Inferior parietal cortex (tissue), 1 donor: ENCODE measurements around the gene KDM5A.
A peak's percentile ranks its signal among the peaks of the same experiment; 100 is the strongest.
"Not testable (repeated sequence)": the region's sequence is repeated elsewhere in the genome, so short reads cannot be mapped to it uniquely, and the experiment has no call there.

Source experiments
- DNase-seq: peaks from one replicate; pipeline ENCODE4 v3.0.0-alpha.2; 2016; ENCODE audit errors: extremely low spot score

The KDM5A gene

DNA sequence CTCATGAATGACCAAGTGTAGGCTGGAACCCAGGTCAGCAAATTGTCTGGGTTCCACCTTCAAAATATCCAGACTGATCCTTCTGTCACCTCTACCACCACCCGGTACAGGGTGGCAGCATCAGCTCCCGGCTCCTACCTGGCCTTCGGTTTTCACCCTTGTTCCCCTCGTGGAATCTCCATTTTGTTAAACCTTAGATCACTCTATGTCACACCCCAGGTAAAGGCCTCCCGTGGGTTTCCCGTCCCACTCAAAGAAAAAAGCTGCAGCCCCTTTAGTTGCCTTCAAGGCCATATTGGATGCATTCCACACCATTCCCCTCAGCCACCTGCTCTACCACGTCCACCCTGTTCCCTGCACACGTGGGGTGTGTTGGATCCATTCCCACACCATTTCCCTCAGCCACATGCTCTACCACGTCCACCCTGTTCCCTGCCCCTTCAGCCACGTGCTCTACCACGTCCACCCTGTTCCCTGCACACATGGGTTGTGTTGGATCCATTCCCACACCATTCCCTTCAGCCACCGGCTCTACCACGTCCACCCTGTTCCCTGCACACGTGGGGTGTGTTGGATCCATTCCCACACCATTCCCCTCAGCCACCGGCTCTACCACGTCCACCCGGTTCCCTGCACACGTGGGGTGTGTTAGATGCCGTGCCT, 150.3 kb downstream of the KDM5A start:
- DNase-seq: no peak

DNA sequence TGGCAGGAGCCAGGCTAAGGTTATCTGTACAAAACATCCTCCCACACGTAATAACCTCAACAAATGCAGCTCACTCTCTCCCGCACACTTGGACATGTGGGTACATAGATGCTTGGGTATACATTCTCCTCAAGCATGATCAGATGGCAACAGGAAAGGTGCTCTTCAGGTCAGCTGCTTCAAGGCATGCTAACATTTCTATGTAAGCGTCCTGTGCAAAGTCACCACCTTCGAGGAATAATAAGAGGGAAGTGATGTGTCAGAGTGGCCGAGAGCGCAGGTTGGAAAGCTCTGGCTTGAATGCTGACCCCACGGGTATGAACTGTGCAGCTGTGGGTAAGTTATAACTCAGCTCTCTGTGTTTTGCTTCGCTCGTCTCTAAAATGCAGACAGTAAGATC, 151.0 kb downstream of the KDM5A start:
- DNase-seq: no peak

DNA sequence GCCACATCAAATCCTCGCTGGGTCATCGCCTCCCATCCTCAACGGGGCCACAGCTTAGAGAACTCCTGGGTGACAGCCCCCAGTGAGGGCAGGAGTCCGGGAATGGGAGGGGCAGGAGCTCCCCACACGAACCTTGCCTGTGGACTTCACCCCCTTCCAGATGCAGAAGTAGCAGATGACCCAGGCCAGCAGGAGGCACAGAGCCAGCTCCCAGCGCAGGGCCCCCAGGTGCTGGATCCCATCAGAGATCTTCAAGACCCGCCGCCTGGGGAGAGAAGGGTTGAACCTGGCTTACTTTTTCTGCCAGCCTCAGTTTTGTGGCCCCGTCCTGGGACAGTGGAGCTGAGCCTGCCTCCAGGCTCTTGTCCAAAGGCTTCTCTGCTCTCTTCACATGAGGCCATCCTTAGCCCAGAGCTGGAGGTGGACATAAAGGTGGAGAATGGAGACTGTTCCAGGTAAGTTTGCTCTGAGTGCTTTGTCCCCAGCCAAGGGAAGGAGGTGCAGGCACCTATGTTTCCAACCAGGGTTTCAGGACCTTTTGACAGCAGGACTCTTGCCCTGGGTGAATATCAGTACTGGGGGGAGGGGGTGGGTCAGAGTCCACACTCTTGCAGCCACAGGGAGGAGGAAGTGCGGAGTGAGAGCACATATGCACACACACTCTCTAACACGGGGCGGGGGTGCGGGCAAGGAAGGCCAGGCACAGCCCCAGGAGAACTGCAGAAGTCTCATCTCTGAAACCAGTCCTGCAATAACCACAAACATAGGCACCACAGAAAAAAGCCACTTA, 151.9 kb downstream of the KDM5A start:
- DNase-seq: no peak

DNA sequence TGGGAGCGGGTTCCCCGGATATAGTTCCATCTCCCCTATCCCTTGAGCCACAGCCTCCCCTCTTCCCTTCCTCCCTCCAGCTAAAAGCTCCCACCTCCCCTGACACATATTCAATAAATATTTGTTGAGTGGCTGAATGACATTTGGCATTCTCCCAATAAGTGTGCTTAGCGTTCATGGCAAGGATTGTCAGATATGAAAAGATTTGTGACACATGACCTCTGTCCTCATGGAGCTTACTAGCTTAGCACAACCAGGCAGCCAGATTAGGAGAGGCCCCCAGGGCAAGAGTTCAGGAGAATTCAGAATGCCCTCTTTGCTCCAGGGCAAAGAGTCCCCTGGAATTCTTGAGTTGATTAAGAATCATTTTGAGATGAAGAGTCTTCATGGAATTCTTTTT, 152.7 kb downstream of the KDM5A start:
- no peak for DNase-seq

DNA sequence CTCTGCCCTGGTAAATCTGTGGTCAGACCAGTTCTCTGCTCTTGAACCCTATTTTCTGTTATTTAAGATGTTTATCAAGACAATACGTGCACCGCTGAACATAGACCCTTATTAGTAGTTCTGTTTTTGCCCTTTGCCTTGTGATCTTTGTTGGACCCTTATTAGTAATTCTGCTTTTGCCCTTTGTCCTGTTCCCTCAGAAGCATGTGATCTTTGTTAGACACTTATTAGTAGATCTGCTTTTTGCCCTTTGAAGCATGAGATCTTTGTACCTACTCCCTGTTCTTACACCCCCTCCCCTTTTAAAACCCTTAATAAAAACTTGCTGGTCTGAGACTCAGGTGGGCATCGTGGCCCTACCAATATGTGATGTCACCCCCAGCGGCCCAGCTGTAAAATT, 153.2 kb downstream of the KDM5A start:
- not testable (repeated sequence) for DNase-seq

DNA sequence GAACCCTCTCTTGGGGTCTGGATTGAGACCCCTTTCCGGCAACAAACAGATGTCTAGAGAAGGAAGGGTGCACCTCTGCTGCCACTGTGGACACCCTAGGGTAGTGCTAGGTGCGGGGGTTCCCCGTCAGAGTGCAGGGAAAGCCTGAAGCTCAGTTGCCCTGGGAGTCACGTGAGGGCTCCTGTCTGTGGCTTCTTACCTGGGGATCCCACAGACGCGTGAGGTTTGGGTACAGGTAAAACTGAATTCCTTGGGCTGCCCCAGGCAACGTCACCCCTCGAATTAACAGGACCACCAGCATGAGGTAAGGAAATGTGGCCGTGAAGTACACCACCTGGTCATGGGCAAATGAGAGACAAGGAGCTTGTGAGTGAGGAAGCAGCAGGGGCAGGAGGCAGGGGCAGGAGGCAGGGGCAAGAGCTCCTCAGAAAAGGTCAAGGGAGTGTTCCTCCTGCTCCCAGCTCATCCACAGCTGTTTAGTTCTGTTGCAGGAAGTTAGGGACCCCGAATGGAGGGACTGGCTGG, 154.2 kb downstream of the KDM5A start:
- DNase-seq: no peak

DNA sequence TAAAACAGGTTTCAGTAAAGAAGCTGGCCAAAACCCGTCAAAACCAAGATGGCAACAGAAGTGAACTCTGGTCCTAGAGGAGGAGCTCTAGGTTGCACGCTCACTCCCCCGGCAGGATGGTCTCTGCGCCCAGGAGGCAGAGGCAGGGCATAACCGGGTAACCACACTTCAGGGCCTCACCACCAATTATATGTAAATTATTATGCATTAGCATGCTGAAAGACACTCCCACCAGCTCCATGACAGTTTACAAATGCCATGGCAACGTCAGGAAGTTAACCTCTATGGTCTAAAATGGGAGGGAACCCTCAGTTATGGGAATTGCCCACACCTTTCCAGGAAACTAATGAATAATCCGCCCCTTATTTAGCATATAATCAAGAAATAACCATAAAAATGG, 155.1 kb downstream of the KDM5A start:
- no peak for DNase-seq

DNA sequence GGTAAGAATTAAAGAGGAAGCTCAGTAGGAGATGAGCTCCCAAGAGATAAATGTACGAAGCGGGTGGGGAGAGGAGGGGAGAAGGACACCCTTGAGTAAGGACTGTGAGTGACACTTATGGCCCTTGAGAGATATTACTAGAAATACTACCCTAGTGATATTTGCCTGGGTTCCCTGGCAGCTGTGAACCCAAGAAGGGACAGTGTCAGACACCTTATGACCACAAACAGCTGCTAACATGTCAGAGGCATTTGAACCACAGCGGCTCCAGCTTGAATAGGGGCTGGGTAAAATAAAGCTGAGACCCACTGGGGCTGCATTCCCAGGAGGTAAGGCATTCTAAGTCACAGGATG, 155.5 kb downstream of the KDM5A start:
- no peak for DNase-seq

DNA sequence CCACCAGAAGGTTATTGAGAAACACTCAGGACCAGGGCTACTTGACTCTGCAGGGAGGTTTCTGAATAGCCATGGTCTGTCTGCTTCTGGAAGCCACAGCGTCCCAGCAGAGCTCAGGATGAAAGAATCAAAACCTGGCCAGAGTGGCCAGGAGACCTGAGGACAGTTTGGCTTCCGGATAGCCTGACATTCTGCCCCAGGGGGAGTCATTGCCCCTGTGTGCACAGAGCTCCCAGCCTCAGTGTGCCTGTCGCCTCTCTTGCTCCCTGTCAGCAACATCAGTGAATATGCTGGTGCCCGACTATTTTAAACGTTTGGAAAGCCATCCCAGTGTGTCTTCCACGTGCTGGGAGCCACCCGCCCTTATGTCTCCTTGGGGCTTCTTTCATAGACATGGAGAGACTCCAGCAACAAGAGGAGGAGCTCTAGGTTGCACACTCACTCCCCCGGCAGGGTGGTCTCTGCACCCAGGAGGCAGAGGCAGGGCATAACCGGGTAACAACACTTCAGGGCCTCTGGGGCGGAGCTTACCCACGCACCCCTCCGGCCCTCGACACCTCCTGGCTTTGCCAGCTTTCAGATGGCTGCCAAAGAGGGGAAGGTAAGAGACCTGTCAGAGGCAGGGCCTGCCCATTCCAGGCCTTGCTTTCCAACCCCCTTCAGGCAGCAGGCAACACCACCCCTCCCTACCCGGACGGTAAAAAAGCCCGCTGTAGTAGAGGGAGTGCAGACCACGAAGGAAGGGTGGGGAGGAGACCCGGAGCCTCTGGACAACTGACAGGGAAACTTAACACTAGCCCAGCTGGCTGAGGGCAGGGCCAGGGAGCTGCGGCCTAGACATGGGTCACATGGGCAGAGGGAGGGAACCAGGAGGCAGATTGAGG, 156.1 kb downstream of the KDM5A start:
- no peak for DNase-seq

DNA sequence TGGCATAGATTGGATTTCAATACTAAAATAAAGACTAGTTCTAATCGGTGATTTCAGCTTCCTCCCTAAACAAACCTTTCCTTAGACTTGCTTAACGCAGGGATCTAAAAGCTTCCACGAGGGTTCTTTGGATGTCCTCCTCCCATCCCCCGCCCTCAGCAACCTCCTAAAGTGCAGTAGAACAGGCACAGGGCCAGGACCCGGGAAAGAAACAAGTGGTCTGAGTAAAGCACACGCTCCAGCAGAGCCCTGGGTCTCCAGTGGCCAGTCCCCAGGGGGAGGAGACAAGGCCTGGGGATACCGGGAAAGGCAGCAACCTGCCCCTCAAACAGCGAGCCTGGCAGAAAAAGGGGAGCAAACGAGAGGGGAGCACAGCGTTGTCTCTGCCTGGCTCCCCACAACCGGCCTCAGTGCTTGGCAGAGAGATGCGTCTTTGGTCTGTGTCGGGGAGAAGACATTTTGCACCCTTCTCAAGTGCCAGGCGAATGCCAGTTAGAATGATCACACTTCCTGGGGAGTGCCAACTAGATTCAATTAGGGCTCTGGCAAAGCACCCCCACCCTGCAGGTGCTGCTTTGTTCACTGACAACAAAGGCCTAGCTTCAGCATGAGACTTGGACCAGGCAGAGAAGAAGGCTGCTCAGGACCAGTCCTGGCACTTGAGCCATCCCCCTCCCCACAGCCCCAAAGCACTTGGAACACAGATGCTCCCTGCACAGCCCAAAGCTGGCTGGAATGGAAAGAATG, 158.0 kb downstream of the KDM5A start:
- DNase-seq: peak; percentile 15
